ENCODE data around the gene CFL1.

Gene CFL1

GRCh38 chr11:65814131-65814985, 43.6 kb downstream of the CFL1 start:
- no peaks in the 10 kb centered on the region for H3K9me3 ChIP-seq (ENCODE audit: low read depth, low read length)
- H3K27ac ChIP-seq: 0 out of 2 replicates have a peak overlapping the region, but pooled peaks have one; percentile 36
- TF ChIP-seq FOXP2 (optimal IDR thresholded peaks at IDR 0.05; ENCODE audit: control extremely low read depth, extremely low read length, insufficient read depth): peak; percentile 84
- no peak for TF ChIP-seq EZH2 (IDR thresholded peaks at IDR 0.05)
- H3K9ac ChIP-seq (ENCODE audit: insufficient read length): peak overlapping the region; percentile 62
- no peaks in the 10 kb centered on the region for H3K36me3 ChIP-seq (ENCODE audit: insufficient read depth, low read length)
- peak overlapping the region; percentile 44 for H3K4me3 ChIP-seq
- DNase-seq (ENCODE audit: low read depth, low spot score): peak; percentile 42

- Histone ChIP-seq H3K9me3 (ENCODE audit: low read depth, low read length) (no peaks in the 10 kb centered on the region), H3K36me3 (ENCODE audit: insufficient read depth, low read length) (no peaks in the 10 kb centered on the region), H3K27ac (no peak overlapping the region), H3K9ac (ENCODE audit: insufficient read length) (no peak overlapping the region), H3K4me3 (no peak overlapping the region)
- TF ChIP-seq POLR2AphosphoS5 (IDR thresholded peaks at IDR 0.05; ENCODE audit: borderline replicate concordance, low read depth, low read length): no peak
- TF ChIP-seq EZH2 (IDR thresholded peaks at IDR 0.05): no peak
- no peak for TF ChIP-seq FOXP2 (optimal IDR thresholded peaks at IDR 0.05; ENCODE audit: control extremely low read depth, extremely low read length, insufficient read depth)
- DNase-seq (ENCODE audit: low read depth, low spot score): no peak
Observed at GRCh38 chr11:65811764-65812475, 46.1 kb downstream of the CFL1 start.

- H3K27ac ChIP-seq: no peak overlapping the region
- H3K9me3 ChIP-seq (ENCODE audit: low read depth, low read length): no peaks in the 10 kb centered on the region
- no peak overlapping the region for H3K9ac ChIP-seq (ENCODE audit: insufficient read length)
- no peak overlapping the region for H3K4me3 ChIP-seq
- no peak for DNase-seq (ENCODE audit: low read depth, low spot score)
- no peaks in the 10 kb centered on the region for H3K36me3 ChIP-seq (ENCODE audit: insufficient read depth, low read length)
- TF ChIP-seq POLR2AphosphoS5 (IDR thresholded peaks at IDR 0.05; ENCODE audit: borderline replicate concordance, low read depth, low read length) (no peak), EZH2 (IDR thresholded peaks at IDR 0.05) (no peak), FOXP2 (optimal IDR thresholded peaks at IDR 0.05; ENCODE audit: control extremely low read depth, extremely low read length, insufficient read depth) (no peak)
Observed at GRCh38 chr11:65810046-65810868, 47.7 kb downstream of the CFL1 start.

GRCh38 chr11:65809496-65809895, 48.5 kb downstream of the CFL1 start:
- no peak for DNase-seq (ENCODE audit: low read depth, low spot score)
- Histone ChIP-seq H3K4me3 (no peak overlapping the region), H3K27ac (no peak overlapping the region), H3K36me3 (ENCODE audit: insufficient read depth, low read length) (no peaks in the 10 kb centered on the region), H3K9me3 (ENCODE audit: low read depth, low read length) (no peaks in the 10 kb centered on the region), H3K9ac (ENCODE audit: insufficient read length) (no peak overlapping the region)
- TF ChIP-seq FOXP2 (optimal IDR thresholded peaks at IDR 0.05; ENCODE audit: control extremely low read depth, extremely low read length, insufficient read depth) (no peak), EZH2 (IDR thresholded peaks at IDR 0.05) (no peak), POLR2AphosphoS5 (IDR thresholded peaks at IDR 0.05; ENCODE audit: borderline replicate concordance, low read depth, low read length) (no peak)

- no peaks in the 10 kb centered on the region for H3K9me3 ChIP-seq (ENCODE audit: low read depth, low read length)
- TF ChIP-seq FOXP2 (optimal IDR thresholded peaks at IDR 0.05; ENCODE audit: control extremely low read depth, extremely low read length, insufficient read depth) (no peak), EZH2 (IDR thresholded peaks at IDR 0.05) (no peak)
- no peak overlapping the region for H3K4me3 ChIP-seq
- no peak for DNase-seq (ENCODE audit: low read depth, low spot score)
- H3K27ac ChIP-seq: no peak overlapping the region
- H3K9ac ChIP-seq (ENCODE audit: insufficient read length): no peak overlapping the region
- no peaks in the 10 kb centered on the region for H3K36me3 ChIP-seq (ENCODE audit: insufficient read depth, low read length)
Observed at GRCh38 chr11:65808744-65809341, 49.1 kb downstream of the CFL1 start.

GRCh38 chr11:65806979-65807378, 51.0 kb downstream of the CFL1 start:
- Histone ChIP-seq H3K27ac (no peak overlapping the region), H3K4me3 (no peak overlapping the region), H3K9me3 (ENCODE audit: low read depth, low read length) (no peaks in the 10 kb centered on the region), H3K9ac (ENCODE audit: insufficient read length) (no peak overlapping the region), H3K36me3 (ENCODE audit: insufficient read depth, low read length) (no peaks in the 10 kb centered on the region)
- no peak for DNase-seq (ENCODE audit: low read depth, low spot score)
- no peak for TF ChIP-seq FOXP2 (optimal IDR thresholded peaks at IDR 0.05; ENCODE audit: control extremely low read depth, extremely low read length, insufficient read depth)
- no peak for TF ChIP-seq POLR2AphosphoS5 (IDR thresholded peaks at IDR 0.05; ENCODE audit: borderline replicate concordance, low read depth, low read length)
- no peak for TF ChIP-seq EZH2 (IDR thresholded peaks at IDR 0.05)

All from SK-N-MC (cell line).